ENCODE results near the gene CENPM. TPM values are rescaled to one million over a fixed set of nuclear protein-coding genes. Genes with fewer than 3 reads are reported as not detected.

CENPM gene
- total RNA-seq, 4 donors from 2014 or later: 12.7 TPM; not detected in 3

- H3K36me3 ChIP-seq: no peaks in the 10 kb centered on the region
- no peaks in the 10 kb centered on the region for H3K9me3 ChIP-seq
- DNase-seq: no peak
- TF ChIP-seq POLR2A (IDR thresholded peaks at IDR 0.05) (no peak), CTCF (IDR thresholded peaks at IDR 0.05) (no peak)
- no peak overlapping the region for H3K27ac ChIP-seq
- H3K4me1 ChIP-seq: peaks cover 0 to 24% of the 10 kb centered on the region in 2 donors
- intact Hi-C loops (cut with DNase I; ENCODE audit: low total_unique reads): no loop called here
- peaks cover 22 to 57% of the 10 kb centered on the region in 2 donors for H3K27me3 ChIP-seq
- H3K4me3 ChIP-seq: no peak overlapping the region
Observed at GRCh38 chr22:41915786-41916493, 31.0 kb downstream of the CENPM start.

GRCh38 chr22:41915035-41915785 lies 31.7 kb downstream of the CENPM start, which contains the start of gene SHISA8:
Gene SHISA8, minus strand, starts transcription at chr22:41915074. Its CDS starts 407 bp downstream, at chr22:41914667.
- H3K9me3 ChIP-seq: no peaks in the 10 kb centered on the region
- H3K4me1 ChIP-seq: peaks cover 0 to 31% of the 10 kb centered on the region in 2 donors
- DNase-seq: peak in 1 of 2 donors; percentile 34
- no peaks in the 10 kb centered on the region for H3K36me3 ChIP-seq
- H3K27me3 ChIP-seq: peaks cover 23 to 61% of the 10 kb centered on the region in 2 donors
- intact Hi-C loops (cut with DNase I; ENCODE audit: low total_unique reads): no loop called here
- no peak for TF ChIP-seq POLR2A (IDR thresholded peaks at IDR 0.05)
- no peak for TF ChIP-seq CTCF (IDR thresholded peaks at IDR 0.05)
- H3K27ac ChIP-seq: no peak within 1 kb of the TSS
- peak within 1 kb of the TSS in 1 of 2 donors; percentile 3 for H3K4me3 ChIP-seq

DNA sequence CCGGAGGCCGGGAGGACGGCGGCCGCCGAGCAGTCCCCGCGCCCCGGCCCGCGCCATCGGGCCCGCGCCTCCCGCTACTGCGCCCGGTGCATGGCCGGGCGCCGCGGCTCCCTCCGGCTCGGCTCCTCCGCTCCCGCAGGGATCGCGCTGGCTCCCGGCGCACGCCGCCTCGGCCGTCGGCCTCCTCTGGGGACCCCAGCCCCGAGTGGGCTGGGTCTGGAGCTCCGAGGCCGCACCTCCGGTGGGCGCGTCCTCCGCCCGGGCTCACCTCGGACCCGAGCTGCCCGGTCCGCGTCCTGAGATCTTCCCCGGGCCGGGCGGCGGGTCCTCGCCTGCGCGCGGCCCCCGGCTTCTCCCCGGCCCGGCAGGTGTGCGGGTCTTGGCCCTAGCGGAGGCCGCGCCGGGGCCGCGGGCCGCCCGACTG lies 32.3 kb downstream of the CENPM start:
- Histone ChIP-seq H3K27me3 (peaks cover 18 to 61% of the 10 kb centered on the region in 2 donors), H3K4me3 (peak overlapping the region in 1 of 2 donors; percentile 3), H3K4me1 (peaks cover 0 to 32% of the 10 kb centered on the region in 2 donors), H3K9me3 (no peaks in the 10 kb centered on the region), H3K27ac (no peak overlapping the region), H3K36me3 (no peaks in the 10 kb centered on the region)
- intact Hi-C loops (cut with DNase I; ENCODE audit: low total_unique reads): no loop called here
- DNase-seq: no peak
- TF ChIP-seq POLR2A (IDR thresholded peaks at IDR 0.05) (no peak), CTCF (IDR thresholded peaks at IDR 0.05) (no peak)

GRCh38 chr22:41913842-41914534 lies 33.0 kb downstream of the CENPM start:
- no peak overlapping the region for H3K27ac ChIP-seq
- H3K9me3 ChIP-seq: no peaks in the 10 kb centered on the region
- no peak for TF ChIP-seq CTCF (IDR thresholded peaks at IDR 0.05)
- no peak for TF ChIP-seq POLR2A (IDR thresholded peaks at IDR 0.05)
- no peaks in the 10 kb centered on the region for H3K36me3 ChIP-seq
- H3K4me3 ChIP-seq: no peak overlapping the region
- intact Hi-C loops (cut with DNase I; ENCODE audit: low total_unique reads): no loop called here
- DNase-seq: no peak
- H3K4me1 ChIP-seq: peaks cover 0 to 31% of the 10 kb centered on the region in 2 donors
- H3K27me3 ChIP-seq: peaks cover 12 to 61% of the 10 kb centered on the region in 2 donors

All from uterus (tissue), 4 donors.